B cell (primary cell): ENCODE results near the gene MYDGF. TPM values are rescaled to one million over a fixed set of nuclear protein-coding genes. Genes with fewer than 3 reads are reported as not detected.

Experiments used
- ATAC-seq: fragments of 200-7000 bp; cut with Tn5 transposase; one replicate; pipeline ENCODE4 v1.10.0; 2021; ENCODE audit warnings: low read depth, mild to moderate bottlenecking, moderate number of reproducible peaks, moderate library complexity
- CTCF ChIA-PET: fragments of 350-600 bp; sonication (Branson Sonifier 250); formaldehyde crosslinking; loops from one replicate; lab custom pipeline; 2021; ENCODE audit warnings: antibody characterized with exemption, inconsistent platforms; lab: Charles Lee
- POLR2A ChIA-PET: fragments of 350-600 bp; sonication (Branson Sonifier 250); formaldehyde crosslinking; loops from one replicate; lab custom pipeline; 2021; ENCODE audit warnings: antibody characterized with exemption; lab: Charles Lee
- DNase-seq: peaks from one replicate; pipeline ENCODE4 v3.0.0; 2013
- H2AFZ ChIP-seq: 2 replicates; pipeline ENCODE4 v1.6.1; 2012; ENCODE audit warnings: mild to moderate bottlenecking, low read depth, low read length; ENCODE audit not compliant: insufficient read depth, poor library complexity, severe bottlenecking
- H3K27ac ChIP-seq, 2 donors: 1 replicate in 1 of 2; 2 replicates in 1 of 2; pipeline ENCODE4 v1.5.1; 2012 to 2013; ENCODE audit warnings: low read length in 2 of 2, mild to moderate bottlenecking in 2 of 2, moderate library complexity in 1 of 2
- H3K27me3 ChIP-seq, 4 experiments: fragments of 200-600 bp in 1 of 4; sonication (generic) in 1 of 4; replicated peaks in 1 of 4; 1 replicate in 2 of 4; 2 replicates in 2 of 4; pipeline versions ENCODE4 v1.6.1 to v1.7.0; 2013 to 2016; ENCODE audit warnings: low read length in 3 of 4, mild to moderate bottlenecking in 2 of 4, mixed read lengths in 1 of 4, moderate library complexity in 1 of 4; ENCODE audit not compliant: insufficient read depth in 4 of 4, control insufficient read depth in 3 of 4; ENCODE audit errors: control extremely low read depth in 1 of 4
- H3K36me3 ChIP-seq, 2 experiments: replicated peaks in 1 of 2; 1 replicate in 1 of 2; 2 replicates in 1 of 2; pipeline versions ENCODE4 v1.6.1 to v1.7.1; 2013; ENCODE audit warnings: low read length in 1 of 2; ENCODE audit not compliant: insufficient read depth in 2 of 2, control insufficient read depth in 1 of 2; ENCODE audit errors: control extremely low read depth in 1 of 2, extremely low read depth in 1 of 2
- H3K4me1 ChIP-seq, 2 donors: fragments of 200-600 bp in 1 of 2; sonication (generic) in 1 of 2; 1 replicate in 1 of 2; 2 replicates in 1 of 2; pipeline versions ENCODE4 v1.5.1 to v1.6.1; 2013 to 2017; ENCODE audit warnings: low read length in 2 of 2; ENCODE audit not compliant: control insufficient read depth in 2 of 2, insufficient read depth in 2 of 2
- H3K4me2 ChIP-seq: replicated peaks from 2 replicates; pipeline ENCODE3; 2012; ENCODE audit warnings: mild to moderate bottlenecking, low read depth, low read length; ENCODE audit not compliant: poor library complexity, severe bottlenecking
- H3K4me3 ChIP-seq, 5 experiments: fragments of 200-600 bp in 1 of 5; sonication (generic) in 1 of 5; 1 replicate in 3 of 5; 2 replicates in 2 of 5; pipeline versions ENCODE4 v1.5.1 to v1.7.0; 2011 to 2016; ENCODE audit warnings: low read length in 4 of 5, mild to moderate bottlenecking in 4 of 5, low read depth in 2 of 5, control low read depth in 1 of 5, moderate library complexity in 1 of 5; ENCODE audit not compliant: insufficient read depth in 1 of 5; ENCODE audit errors: control extremely low read depth in 1 of 5, extremely low read depth in 1 of 5
- H3K79me2 ChIP-seq: fragments of 200-600 bp; sonication (generic); one replicate; pipeline ENCODE4 v1.6.0; 2016; ENCODE audit warnings: low read length; ENCODE audit not compliant: control insufficient read depth, insufficient read depth
- H3K9ac ChIP-seq: fragments of 200-600 bp; sonication (generic); 2 replicates; pipeline ENCODE4 v1.6.1; 2017; ENCODE audit warnings: mild to moderate bottlenecking, low read length, moderate library complexity
- H3K9me3 ChIP-seq, 3 donors: one replicate each; pipeline versions ENCODE4 v1.6.1 to v1.7.1; 2013; ENCODE audit warnings: low read length in 2 of 3; ENCODE audit not compliant: control insufficient read depth in 2 of 3, insufficient read depth in 1 of 3; ENCODE audit errors: control extremely low read depth in 1 of 3
- H4K20me1 ChIP-seq: 2 replicates; pipeline ENCODE4 v1.6.0; 2012; ENCODE audit warnings: mild to moderate bottlenecking, low read length; ENCODE audit not compliant: insufficient read depth, control insufficient read depth, poor library complexity, severe bottlenecking
- H3K27ac Mint-ChIP-seq: one replicate; pipeline ENCODE4 v1.8.0; 2021; ENCODE audit warnings: mixed read lengths
- H3K27me3 Mint-ChIP-seq: one replicate; pipeline ENCODE4 v1.8.0; 2021; ENCODE audit warnings: mixed read lengths
- H3K4me1 Mint-ChIP-seq: one replicate; pipeline ENCODE4 v1.8.0; 2021; ENCODE audit warnings: mixed read lengths
- H3K4me3 Mint-ChIP-seq: one replicate; pipeline ENCODE4 v1.8.0; 2021; ENCODE audit warnings: mixed read lengths
- H3K9me3 Mint-ChIP-seq: one replicate; pipeline ENCODE4 v1.8.0; 2022; ENCODE audit warnings: mixed read lengths; ENCODE audit not compliant: insufficient read depth
- CTCF ChIP-seq: fragments of 200-600 bp; IDR thresholded peaks from one replicate; pipeline ENCODE4 v1.8.0; 2022; ENCODE audit warnings: antibody characterized with exemption, mild to moderate bottlenecking
- EZH2 ChIP-seq: IDR thresholded peaks from 2 replicates; pipeline ENCODE4 v1.6.1; 2012; ENCODE audit warnings: borderline replicate concordance, low read depth, mild to moderate bottlenecking, moderate library complexity, low read length; ENCODE audit not compliant: insufficient read depth, poor library complexity, severe bottlenecking
- WGBS: methylation state at CpG from one replicate; pipeline ENCODE4 v1.1.5; 2013; ENCODE audit warnings: missing lambda C conversion rate; ENCODE audit not compliant: insufficient coverage; 5-methylcytosine and 5-hydroxymethylcytosine counted together
- intact Hi-C: fragments of 100-400 bp; cut with micrococcal nuclease; formaldehyde crosslinking; loops from one replicate; pipeline ENCODE4 v1.10.0; 2022
- polyA plus RNA-seq: library from polyadenylated mRNA; depleted of rRNA; stranded (reverse); fragments of >200 nt; gene quantifications from 2 replicates; pipeline ENCODE4 v1.2.3, GENCODE V29; 2012
- total RNA-seq, 2 donors: library from RNA; stranded (reverse); fragments of 120-200 nt in 1 of 2; gene quantifications; 1 replicate in 1 of 2; 2 replicates in 1 of 2; pipeline versions ENCODE4 v1.2.3 to v1.2.4, GENCODE V29; 2013 to 2022

Gene MYDGF
- total and polyA plus RNA-seq, 2 donors (not counting 1 experiment from before 2014, with no cell fraction given): 21.2 to 42.3 TPM

GRCh38 chr19:4710281-4710600, 40.1 kb upstream of the MYDGF start:
- no peaks in the 10 kb centered on the region for H3K4me1 Mint-ChIP-seq

More at GRCh38 chr19:4710281-4710600, 40.1 kb upstream of the MYDGF start:
- Histone ChIP-seq H3K36me3 (peaks cover 0 to 48% of the 10 kb centered on the region in 2 experiments), H4K20me1 (peaks cover 12% of the 10 kb centered on the region), H3K79me2 (peaks cover 15% of the 10 kb centered on the region), H2AFZ (no peak overlapping the region), H3K27ac (no peak overlapping the region), H3K4me2 (no peak overlapping the region), H3K4me3 (no peak overlapping the region), H3K9ac (no peak overlapping the region), H3K27me3 (no peaks in the 10 kb centered on the region), H3K4me1 (no peaks in the 10 kb centered on the region), H3K9me3 (peaks cover 0 to 4% (median 0%) of the 10 kb centered on the region in 3 donors)
- no peak for TF ChIP-seq EZH2
- TF ChIP-seq CTCF: no peak
- 97% methylated on average over 16 of the region's 16 CpGs for WGBS
- ChIA-PET CTCF (no interaction called here), POLR2A (no interaction called here)
- Mint-ChIP-seq H3K27me3 (no peaks in the 10 kb centered on the region), H3K9me3 (no peaks in the 10 kb centered on the region), H3K4me3 (no peak overlapping the region), H3K27ac (no peak overlapping the region)
- no peak for DNase-seq
- no peak for ATAC-seq
- intact Hi-C loops: no loop called here
